HUES48 (cell line): ENCODE data around the gene GLI3.

Experiments
- H3K27ac ChIP-seq: one replicate; pipeline ENCODE4 v1.7.0; 2013; ENCODE audit warnings: low read depth, low read length, inconsistent platforms
- H3K27me3 ChIP-seq: 2 replicates; pipeline ENCODE4 v1.6.1; 2013; ENCODE audit warnings: mild to moderate bottlenecking, low read length; ENCODE audit not compliant: control insufficient read depth, insufficient read depth
- H3K36me3 ChIP-seq: 2 replicates; pipeline ENCODE4 v1.6.1; 2013; ENCODE audit warnings: low read length; ENCODE audit not compliant: control insufficient read depth, insufficient read depth
- H3K4me1 ChIP-seq: 2 replicates; pipeline ENCODE4 v1.6.1; 2013; ENCODE audit warnings: mild to moderate bottlenecking, low read length; ENCODE audit not compliant: control insufficient read depth, insufficient read depth
- H3K4me3 ChIP-seq: 2 replicates; pipeline ENCODE4 v1.5.1; 2013; ENCODE audit warnings: mild to moderate bottlenecking, low read depth, low read length
- H3K9ac ChIP-seq: 2 replicates; pipeline ENCODE4 v1.6.1; 2013; ENCODE audit warnings: mild to moderate bottlenecking, low read depth, low read length, moderate library complexity
- H3K9me3 ChIP-seq: 2 replicates; pipeline ENCODE4 v1.6.1; 2013; ENCODE audit warnings: low read length; ENCODE audit not compliant: control insufficient read depth, insufficient read depth

The GLI3 gene

DNA sequence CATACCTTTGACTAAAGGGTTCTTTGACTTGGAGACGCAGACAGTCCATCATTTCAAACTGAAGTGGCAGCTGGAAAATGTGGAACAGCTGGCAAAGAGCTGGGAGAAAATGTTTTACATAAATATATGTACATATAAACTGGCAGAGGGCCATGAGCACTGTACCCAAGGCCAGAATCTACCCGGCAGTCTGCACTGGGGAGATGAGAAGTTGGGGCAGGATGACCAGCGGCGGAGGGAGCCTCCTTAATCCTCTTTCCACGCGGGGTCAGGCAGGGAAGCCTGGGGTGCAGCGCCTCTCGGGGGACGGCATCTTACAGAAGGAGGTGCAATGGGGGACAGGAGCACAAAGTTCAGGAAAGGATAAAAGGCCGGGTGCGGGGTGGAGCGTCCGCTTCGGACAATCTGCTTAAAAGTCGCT lies 1.3 kb downstream of the GLI3 start:
- no peaks in the 10 kb centered on the region for H3K36me3 ChIP-seq
- H3K4me3 ChIP-seq = peak overlapping the region; percentile 97
- H3K27ac ChIP-seq = peak overlapping the region; percentile 94
- H3K27me3 ChIP-seq = peaks cover 38% of the 10 kb centered on the region
- peaks cover 67% of the 10 kb centered on the region for H3K4me1 ChIP-seq
- H3K9ac ChIP-seq = peak overlapping the region; percentile 43
- H3K9me3 ChIP-seq = no peaks in the 10 kb centered on the region

GRCh38 chr7:42234736-42235135 lies 2.3 kb downstream of the GLI3 start:
- Histone ChIP-seq H3K4me3 (peak overlapping the region; percentile 97), H3K27me3 (peaks cover 28% of the 10 kb centered on the region), H3K4me1 (peaks cover 74% of the 10 kb centered on the region), H3K36me3 (no peaks in the 10 kb centered on the region), H3K9ac (no peak overlapping the region), H3K9me3 (no peaks in the 10 kb centered on the region), H3K27ac (no peak overlapping the region)

DNA sequence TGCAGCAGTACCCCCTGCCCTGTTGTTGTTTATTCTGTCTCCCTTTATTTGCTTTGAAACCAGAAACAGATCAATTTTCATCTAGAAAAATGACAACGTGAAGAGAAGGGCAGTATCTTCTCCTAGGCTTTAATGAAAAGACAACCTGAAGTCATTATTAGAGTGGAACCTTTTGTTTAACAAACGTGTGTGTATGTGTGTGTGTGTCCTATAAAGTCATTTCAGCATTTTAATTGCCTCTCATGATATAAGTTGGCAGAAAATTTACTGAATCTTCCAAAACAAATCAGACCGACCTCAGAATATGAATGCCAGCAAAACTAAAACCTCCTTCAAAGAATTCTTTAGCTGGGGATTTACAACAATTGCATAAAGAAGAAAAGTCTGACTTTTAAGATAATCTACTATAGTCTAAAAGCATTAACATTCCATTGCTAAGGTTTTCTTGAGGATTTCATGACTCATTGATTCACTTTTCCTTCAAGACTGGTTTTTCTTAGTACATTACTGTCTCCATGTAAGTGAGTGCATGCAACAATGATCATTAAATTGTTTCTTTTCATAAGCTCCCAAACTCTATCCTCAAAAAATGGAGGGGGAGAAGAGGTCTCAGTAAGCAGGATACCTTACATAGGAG lies 3.2 kb downstream of the GLI3 start:
- H3K9ac ChIP-seq = no peak overlapping the region; the same call in 1 of the 2 replicates
- peak overlapping the region; percentile 43 for H3K4me3 ChIP-seq

GRCh38 chr7:42233171-42233570 lies 3.8 kb downstream of the GLI3 start:
- Histone ChIP-seq H3K9me3 (no peaks in the 10 kb centered on the region), H3K4me1 (peaks cover 71% of the 10 kb centered on the region), H3K36me3 (no peaks in the 10 kb centered on the region), H3K4me3 (no peak overlapping the region), H3K27ac (no peak overlapping the region), H3K27me3 (peaks cover 17% of the 10 kb centered on the region), H3K9ac (no peak overlapping the region)

More for the DNA sequence above, 3.2 kb downstream of the GLI3 start:
- Histone ChIP-seq H3K27me3 (peaks cover 19% of the 10 kb centered on the region), H3K9me3 (no peaks in the 10 kb centered on the region), H3K36me3 (no peaks in the 10 kb centered on the region), H3K4me1 (peaks cover 74% of the 10 kb centered on the region), H3K27ac (peak overlapping the region; percentile 2)

- Histone ChIP-seq H3K27me3 (peaks cover 17% of the 10 kb centered on the region), H3K9ac (no peak overlapping the region), H3K27ac (no peak overlapping the region), H3K4me3 (no peak overlapping the region), H3K9me3 (no peaks in the 10 kb centered on the region), H3K4me1 (peaks cover 74% of the 10 kb centered on the region), H3K36me3 (no peaks in the 10 kb centered on the region)
Measured at GRCh38 chr7:42232275-42232674, 4.7 kb downstream of the GLI3 start.

GRCh38 chr7:42231043-42231787 lies 5.8 kb downstream of the GLI3 start:
- no peak overlapping the region for H3K4me3 ChIP-seq
- no peak overlapping the region for H3K9ac ChIP-seq
- peaks cover 84% of the 10 kb centered on the region for H3K4me1 ChIP-seq
- H3K27ac ChIP-seq = no peak overlapping the region
- H3K36me3 ChIP-seq = no peaks in the 10 kb centered on the region
- no peaks in the 10 kb centered on the region for H3K9me3 ChIP-seq
- peaks cover 17% of the 10 kb centered on the region for H3K27me3 ChIP-seq

- peaks cover 86% of the 10 kb centered on the region for H3K4me1 ChIP-seq
- H3K4me3 ChIP-seq = peak overlapping the region; percentile 74
- peak overlapping the region; percentile 88 for H3K9ac ChIP-seq
- H3K27me3 ChIP-seq = no peaks in the 10 kb centered on the region
- peak overlapping the region; percentile 96 for H3K27ac ChIP-seq
- H3K9me3 ChIP-seq = no peaks in the 10 kb centered on the region
- H3K36me3 ChIP-seq = no peaks in the 10 kb centered on the region
Measured at GRCh38 chr7:42227936-42228591, 8.9 kb downstream of the GLI3 start.

- Histone ChIP-seq H3K4me3 (peak overlapping the region; percentile 74), H3K27ac (peak overlapping the region; percentile 96), H3K36me3 (no peaks in the 10 kb centered on the region), H3K4me1 (peaks cover 86% of the 10 kb centered on the region), H3K9me3 (no peaks in the 10 kb centered on the region), H3K27me3 (no peaks in the 10 kb centered on the region), H3K9ac (peak overlapping the region; percentile 88)
Measured at GRCh38 chr7:42227541-42227935, 9.5 kb downstream of the GLI3 start.

DNA sequence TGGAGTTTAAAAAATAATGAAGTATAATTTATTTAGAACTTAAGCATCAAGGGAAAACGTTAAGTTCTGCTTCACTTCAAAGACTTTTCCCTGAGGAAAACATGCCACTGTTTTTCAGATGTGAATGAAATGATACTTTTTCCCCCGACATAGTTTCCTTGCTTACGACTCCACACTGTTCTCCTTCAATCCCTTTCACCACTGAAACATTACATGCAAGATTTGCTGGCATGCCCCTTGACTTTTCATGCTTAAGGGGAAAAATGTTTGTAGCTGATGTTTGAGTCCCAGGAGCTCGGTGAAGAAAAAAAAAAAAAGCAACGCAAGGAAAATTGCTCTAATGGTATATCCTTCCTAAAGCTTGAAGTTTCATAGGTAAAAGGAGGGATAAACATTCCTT lies 10.0 kb downstream of the GLI3 start:
- Histone ChIP-seq H3K9ac (peak overlapping the region; percentile 88), H3K27me3 (no peaks in the 10 kb centered on the region), H3K4me3 (peak overlapping the region; percentile 74), H3K9me3 (no peaks in the 10 kb centered on the region), H3K36me3 (no peaks in the 10 kb centered on the region), H3K27ac (peak overlapping the region; percentile 96), H3K4me1 (peaks cover 86% of the 10 kb centered on the region)

- H3K4me1 ChIP-seq = peaks cover 86% of the 10 kb centered on the region
- H3K9ac ChIP-seq = no peak overlapping the region
- H3K27ac ChIP-seq = no peak overlapping the region
- H3K36me3 ChIP-seq = no peaks in the 10 kb centered on the region
- no peaks in the 10 kb centered on the region for H3K27me3 ChIP-seq
- H3K4me3 ChIP-seq = peak overlapping the region; percentile 74; the same call in 1 of the 2 replicates
- H3K9me3 ChIP-seq = no peaks in the 10 kb centered on the region
Measured at GRCh38 chr7:42226354-42226941, 10.6 kb downstream of the GLI3 start.
